Uterus (tissue), 4 donors: ENCODE results near the gene EFCAB14. TPM values are rescaled to one million over a fixed set of nuclear protein-coding genes. Genes with fewer than 3 reads are reported as not detected.
A peak's percentile ranks its signal among the peaks of the same experiment; 100 is the strongest.

Experiments
- DNase-seq, 2 donors: peaks; one replicate each; pipeline ENCODE4 v3.0.0-alpha.2; 2019 to 2020
- H3K27ac ChIP-seq, 2 donors: fragments of 200-600 bp; sonication (generic); 1 replicate in 1 of 2; 2 replicates in 1 of 2; pipeline ENCODE4 v1.5.1; 2016 to 2018
- H3K27me3 ChIP-seq, 2 donors: fragments of 200-600 bp; sonication (generic); one replicate each; pipeline ENCODE4 v1.5.1; 2018 to 2019; ENCODE audit warnings: control low read depth in 1 of 2
- H3K36me3 ChIP-seq, 2 donors: fragments of 200-600 bp; sonication (generic); one replicate each; pipeline ENCODE4 v1.5.1; 2019; ENCODE audit warnings: control low read depth in 1 of 2
- H3K4me1 ChIP-seq, 2 donors: fragments of 200-600 bp; sonication (generic); one replicate each; pipeline ENCODE4 v1.5.1; 2018 to 2019; ENCODE audit warnings: control low read depth in 1 of 2
- H3K4me3 ChIP-seq, 2 donors: fragments of 200-600 bp; sonication (generic); 1 replicate in 1 of 2; 2 replicates in 1 of 2; pipeline ENCODE4 v1.5.1; 2018 to 2019; ENCODE audit warnings: mild to moderate bottlenecking in 1 of 2
- H3K9me3 ChIP-seq, 2 donors: fragments of 200-600 bp; sonication (generic); one replicate each; pipeline ENCODE4 v1.5.1; 2019; ENCODE audit warnings: control low read depth in 1 of 2
- CTCF ChIP-seq, 4 experiments: fragments of 200-600 bp in 2 of 4; fragments of 450-650 bp in 2 of 4; sonication (generic) in 2 of 4; IDR thresholded peaks; one replicate each; pipeline ENCODE4 v1.5.1; 2016 to 2019; ENCODE audit warnings: antibody characterized with exemption in 4 of 4, mild to moderate bottlenecking in 2 of 4, moderate library complexity in 1 of 4
- POLR2A ChIP-seq, 2 donors: fragments of 450-650 bp; IDR thresholded peaks; one replicate each; pipeline ENCODE4 v1.6.1; 2016; ENCODE audit warnings: antibody characterized with exemption in 2 of 2, mild to moderate bottlenecking in 1 of 2, moderate library complexity in 1 of 2
- intact Hi-C: fragments of 100-400 bp; cut with DNase I; formaldehyde crosslinking; loops from one replicate; pipeline ENCODE4 v1.15.1; 2023; ENCODE audit warnings: low total_unique reads
- total RNA-seq, 4 donors: library from RNA; depleted of rRNA in 3 of 4; stranded (reverse); fragments of >200 nt in 3 of 4; gene quantifications; one replicate each; pipeline versions ENCODE4 v1.1.0 to v1.2.4, GENCODE V29; 2014 to 2023
- donor health status: DM: yes; HTN: yes; CAD: no.

Gene EFCAB14
- total RNA-seq = 100 to 1,000 TPM in 2 of 4 donors, 10 to 100 TPM in 2; 63.5 to 188 (median 96.0) TPM

GRCh38 chr1:46718727-46719622 is at the start of gene EFCAB14:
Gene EFCAB14 (minus strand): TSS chr1:46719114. CDS start chr1:46718087, 1,027 bp downstream.
- Histone ChIP-seq H3K27ac (peak within 1 kb of the TSS; percentile 85 to 87), H3K4me1 (peaks cover 0 to 14% of the 10 kb centered on the region in 2 donors), H3K9me3 (no peaks in the 10 kb centered on the region), H3K4me3 (peak within 1 kb of the TSS; percentile 68 to 81), H3K36me3 (no peaks in the 10 kb centered on the region), H3K27me3 (no peaks in the 10 kb centered on the region)
- peak in 2 of 4 experiments; percentile 23 to 38 for TF ChIP-seq CTCF (IDR thresholded peaks at IDR 0.05)
- TF ChIP-seq POLR2A (IDR thresholded peaks at IDR 0.05) = peak; percentile 36 to 84
- intact Hi-C loops = no loop called here
- peak; percentile 92 to 97 for DNase-seq

- no peak for DNase-seq
- Histone ChIP-seq H3K9me3 (no peaks in the 10 kb centered on the region), H3K27me3 (peaks cover 0 to 5% of the 10 kb centered on the region in 2 donors), H3K27ac (no peak overlapping the region), H3K36me3 (no peaks in the 10 kb centered on the region), H3K4me1 (no peaks in the 10 kb centered on the region), H3K4me3 (no peak overlapping the region)
- intact Hi-C loops = no loop called here
- no peak for TF ChIP-seq CTCF (IDR thresholded peaks at IDR 0.05)
- no peak for TF ChIP-seq POLR2A (IDR thresholded peaks at IDR 0.05)
Observed at GRCh38 chr1:46768445-46768844, 49.5 kb upstream of the EFCAB14 start.

- no peaks in the 10 kb centered on the region for H3K4me1 ChIP-seq
- intact Hi-C loops = no loop called here
- DNase-seq = no peak
- no peak overlapping the region for H3K27ac ChIP-seq
- no peak overlapping the region for H3K4me3 ChIP-seq
- TF ChIP-seq POLR2A (IDR thresholded peaks at IDR 0.05) = no peak
- TF ChIP-seq CTCF (IDR thresholded peaks at IDR 0.05) = no peak
- H3K27me3 ChIP-seq = peaks cover 0 to 5% of the 10 kb centered on the region in 2 donors
- no peaks in the 10 kb centered on the region for H3K9me3 ChIP-seq
- no peaks in the 10 kb centered on the region for H3K36me3 ChIP-seq
Observed at GRCh38 chr1:46767649-46768282, 48.9 kb upstream of the EFCAB14 start.

- H3K4me1 ChIP-seq = no peaks in the 10 kb centered on the region
- H3K27ac ChIP-seq = no peak overlapping the region
- TF ChIP-seq CTCF (IDR thresholded peaks at IDR 0.05) = no peak
- TF ChIP-seq POLR2A (IDR thresholded peaks at IDR 0.05) = no peak
- H3K36me3 ChIP-seq = no peaks in the 10 kb centered on the region
- no peaks in the 10 kb centered on the region for H3K9me3 ChIP-seq
- peaks cover 0 to 5% of the 10 kb centered on the region in 2 donors for H3K27me3 ChIP-seq
- H3K4me3 ChIP-seq = no peak overlapping the region
- intact Hi-C loops = no loop called here
- no peak for DNase-seq
Observed at GRCh38 chr1:46764402-46764801, 45.5 kb upstream of the EFCAB14 start.

GRCh38 chr1:46761740-46762139 is 42.8 kb upstream of the EFCAB14 start:
- Histone ChIP-seq H3K36me3 (no peaks in the 10 kb centered on the region), H3K4me3 (no peak overlapping the region), H3K4me1 (no peaks in the 10 kb centered on the region), H3K9me3 (no peaks in the 10 kb centered on the region), H3K27me3 (peaks cover 0 to 5% of the 10 kb centered on the region in 2 donors), H3K27ac (no peak overlapping the region)
- no peak for TF ChIP-seq CTCF (IDR thresholded peaks at IDR 0.05)
- TF ChIP-seq POLR2A (IDR thresholded peaks at IDR 0.05) = no peak
- DNase-seq = no peak
- intact Hi-C loops = no loop called here
